HepG2 (cell line): Measurements from ENCODE around the gene CATSPERE.

ENCODE experiments used
- CBFB ChIP-seq: sonication (generic); formaldehyde crosslinking; IDR thresholded peaks from 2 replicates; pipeline ENCODE4 v1.4.0; 2020; ENCODE audit warnings: missing genetic modification reagents
- CTCF ChIP-seq: sonication (generic); formaldehyde crosslinking; IDR thresholded peaks from 2 replicates; pipeline ENCODE4 v1.5.0; 2020; ENCODE audit warnings: mild to moderate bottlenecking, missing genetic modification reagents, moderate library complexity
- EZH2 ChIP-seq: conservative IDR thresholded peaks from 2 replicates; pipeline ENCODE4 v1.6.1; 2012; ENCODE audit warnings: mild to moderate bottlenecking, low read depth, low read length, moderate library complexity
- JUND ChIP-seq: sonication (generic); formaldehyde crosslinking; IDR thresholded peaks from 2 replicates; pipeline ENCODE4 v1.8.0; 2022; ENCODE audit warnings: mild to moderate bottlenecking, missing genetic modification reagents
- KDM5A ChIP-seq: fragments of 200-600 bp; sonication (generic); IDR thresholded peaks from 2 replicates; pipeline ENCODE4 v1.7.0; 2018; ENCODE audit warnings: antibody characterized with exemption, mild to moderate bottlenecking, low read length, borderline replicate concordance
- KLF13 ChIP-seq: sonication (generic); formaldehyde crosslinking; IDR thresholded peaks from 2 replicates; pipeline ENCODE4 v1.4.0; 2020; ENCODE audit warnings: mild to moderate bottlenecking, missing genetic modification reagents
- NR0B2 ChIP-seq: sonication (generic); formaldehyde crosslinking; IDR thresholded peaks from 2 replicates; pipeline ENCODE4 v1.4.0; 2020; ENCODE audit warnings: mild to moderate bottlenecking, missing genetic modification reagents
- SIN3A ChIP-seq: IDR thresholded peaks from 2 replicates; pipeline ENCODE4 v1.6.1; 2011; ENCODE audit warnings: low read depth, mild to moderate bottlenecking, control low read depth, low read length, borderline replicate concordance
- TCF7L2 ChIP-seq: IDR thresholded peaks from 2 replicates; pipeline ENCODE4 v1.6.1; 2011; ENCODE audit warnings: mild to moderate bottlenecking, low read depth, low read length, moderate library complexity
- YY1 ChIP-seq: IDR thresholded peaks from 2 replicates; pipeline ENCODE4 v1.6.1; 2011; ENCODE audit warnings: low read length, low read depth, moderate library complexity, mild to moderate bottlenecking; ENCODE audit not compliant: insufficient read depth, insufficient replicate concordance
- ZNF253 ChIP-seq: sonication (generic); formaldehyde crosslinking; IDR thresholded peaks from 2 replicates; pipeline ENCODE4 v1.8.0; 2022; ENCODE audit warnings: mild to moderate bottlenecking, missing genetic modification reagents, borderline replicate concordance
- ZNF3 ChIP-seq: IDR thresholded peaks from 2 replicates; pipeline ENCODE4 v1.7.0; 2017; ENCODE audit warnings: inconsistent platforms
- ZNF513 ChIP-seq: sonication (generic); formaldehyde crosslinking; conservative IDR thresholded peaks from 2 replicates; pipeline ENCODE4 v1.5.0; 2020; ENCODE audit warnings: missing genetic modification reagents
- ZNF605 ChIP-seq: sonication (generic); formaldehyde crosslinking; IDR thresholded peaks from 2 replicates; pipeline ENCODE4 v1.8.0; 2022; ENCODE audit warnings: mild to moderate bottlenecking, missing genetic modification reagents

- TF ChIP-seq CTCF (CRISPR knock-in tag): no peak
- TF ChIP-seq SIN3A: no peak
- no peak for TF ChIP-seq TCF7L2
- no peak for TF ChIP-seq NR0B2 (CRISPR knock-in tag)
- TF ChIP-seq EZH2: no peak
- TF ChIP-seq ZNF3 (CRISPR knock-in tag): no peak
- TF ChIP-seq JUND: no peak
- no peak for TF ChIP-seq ZNF253 (CRISPR knock-in tag)
- TF ChIP-seq KDM5A: no peak
- no peak for TF ChIP-seq YY1
- TF ChIP-seq ZNF513 (CRISPR knock-in tag): no peak
- TF ChIP-seq ZNF605 (CRISPR knock-in tag): no peak
- no peak for TF ChIP-seq KLF13
- TF ChIP-seq CBFB (CRISPR knock-in tag): no peak
Measured at GRCh38 chr1:244502630-244503029, 41.6 kb downstream of the CATSPERE start.
